ENCODE results near the gene RCN2.

The RCN2 gene

GRCh38 chr15:76996526-76997401, 65.2 kb downstream of the RCN2 start:
- DNase-seq, result no peak

DNA sequence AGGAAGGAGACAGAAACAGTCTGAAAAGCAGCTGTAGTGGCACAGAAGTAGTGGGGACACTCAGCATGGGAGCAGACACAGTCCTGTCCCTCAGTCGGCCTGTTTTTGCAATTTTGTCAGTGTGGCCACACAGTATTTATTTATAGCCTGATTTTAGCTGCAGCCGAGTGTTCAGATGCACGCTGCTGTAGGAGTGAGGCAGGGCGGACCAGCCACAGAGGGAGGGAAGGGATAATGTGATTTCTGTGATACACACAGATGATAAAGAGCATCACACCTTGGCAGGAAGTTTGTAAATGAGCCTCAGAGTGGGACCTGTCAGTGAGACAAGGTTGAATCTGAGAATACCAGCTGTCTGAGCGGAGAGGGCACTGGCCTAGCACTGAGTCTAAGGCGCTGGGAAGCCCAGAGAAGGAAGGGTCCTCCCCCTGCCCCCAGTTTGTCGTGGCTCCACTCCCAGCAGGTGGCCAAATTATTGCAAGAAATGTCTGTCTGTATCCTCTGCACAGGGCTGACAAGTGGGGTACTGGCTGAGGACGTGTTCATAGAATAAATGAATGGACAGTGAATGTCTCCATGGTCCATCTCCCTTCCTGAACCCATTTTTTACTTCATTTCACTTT, 67.2 kb downstream of the RCN2 start:
- no peak for DNase-seq

GRCh38 chr15:76999996-77000395, 68.4 kb downstream of the RCN2 start:
- no peak for DNase-seq

GRCh38 chr15:77001351-77001750, 69.8 kb downstream of the RCN2 start:
- no peak for DNase-seq

- DNase-seq, result no peak
These were observed 70.4 kb downstream of the RCN2 start for GRCh38 chr15:77001966-77002365.

GRCh38 chr15:77002436-77002835, 70.9 kb downstream of the RCN2 start:
- DNase-seq, result no peak

DNA sequence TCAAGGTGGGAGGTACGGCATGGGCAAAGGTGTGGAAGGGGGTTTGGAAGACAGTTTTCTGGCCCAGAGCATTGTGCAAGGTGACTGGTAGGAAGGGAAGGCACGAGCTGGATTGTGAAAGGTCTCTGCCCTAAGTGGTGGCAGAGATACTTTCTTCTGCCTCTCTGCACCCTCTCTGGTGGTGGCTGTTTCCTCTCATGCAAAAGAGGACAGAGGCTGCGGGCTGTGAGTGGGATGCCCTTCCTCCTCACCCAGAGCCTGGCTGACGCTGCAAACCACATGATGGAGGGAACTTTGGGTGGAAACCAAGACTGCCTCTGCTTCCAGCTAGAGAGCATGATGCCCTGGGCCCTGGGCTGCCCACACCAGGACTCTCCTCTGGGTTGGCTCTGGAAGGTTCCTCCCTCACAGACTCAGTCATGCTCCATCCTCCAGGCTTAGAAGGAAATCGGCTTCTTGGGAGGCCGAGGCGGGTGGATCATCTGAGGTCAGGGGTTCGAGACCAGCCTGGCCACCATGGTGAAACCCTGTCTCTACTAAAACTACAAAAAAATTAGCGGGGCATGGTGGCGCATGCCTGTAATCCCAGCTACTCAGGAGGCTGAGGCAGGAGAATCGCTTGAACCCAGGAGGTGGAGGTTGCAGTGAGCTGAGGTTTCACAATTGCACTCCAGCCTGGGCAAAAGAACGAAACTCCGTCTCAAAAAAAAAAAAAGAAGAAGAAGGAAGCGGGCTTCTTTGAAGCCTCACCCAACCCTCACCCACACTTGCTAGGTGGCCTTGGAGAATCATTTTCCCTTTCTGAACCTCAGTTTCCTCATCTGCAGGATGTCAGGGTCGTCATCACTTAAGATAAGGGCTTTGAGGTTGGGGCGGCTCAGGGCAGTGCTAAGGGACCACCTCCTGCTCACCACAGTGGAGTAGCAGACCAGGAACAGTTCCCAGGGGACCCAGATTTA, 71.7 kb downstream of the RCN2 start:
- DNase-seq, result peak; percentile 95

Measured in inflammatory macrophage treated with lipopolysaccharide for 4 hours (primary cell).